ENCODE data around the gene PNPO.
"Not testable (repeated sequence)": the region's sequence is repeated elsewhere in the genome, so short reads cannot be mapped to it uniquely, and the experiment has no call there.

Gene PNPO

DNA sequence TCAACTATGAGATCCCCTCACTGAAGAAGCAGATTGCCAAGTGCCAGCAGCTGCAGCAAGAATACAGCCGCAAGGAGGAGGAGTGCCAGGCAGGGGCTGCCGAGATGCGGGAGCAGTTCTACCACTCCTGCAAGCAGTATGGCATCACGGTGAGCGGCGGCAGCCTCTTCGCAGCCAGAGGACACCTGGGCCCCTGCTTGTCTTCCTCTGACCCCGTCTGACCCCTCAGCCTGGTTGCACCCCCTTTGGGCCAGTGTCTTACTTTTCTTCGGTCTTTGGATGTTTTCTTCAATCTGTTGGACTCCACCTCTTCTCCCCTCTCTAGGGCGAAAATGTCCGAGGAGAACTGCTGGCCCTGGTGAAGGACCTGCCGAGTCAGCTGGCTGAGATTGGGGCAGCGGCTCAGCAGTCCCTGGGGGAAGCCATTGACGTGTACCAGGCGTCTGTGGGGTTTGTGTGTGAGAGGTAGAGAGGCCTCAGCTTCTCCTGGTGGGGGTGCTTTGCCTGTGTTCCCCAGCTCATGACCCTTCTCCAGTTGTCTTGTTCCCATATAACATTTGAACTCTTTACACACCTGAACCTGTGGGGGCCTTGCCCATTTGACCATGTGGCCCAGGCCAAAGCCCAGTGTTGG, 33.9 kb downstream of the PNPO start:
- DNase-seq (ENCODE audit: low read depth) = no peak

DNA sequence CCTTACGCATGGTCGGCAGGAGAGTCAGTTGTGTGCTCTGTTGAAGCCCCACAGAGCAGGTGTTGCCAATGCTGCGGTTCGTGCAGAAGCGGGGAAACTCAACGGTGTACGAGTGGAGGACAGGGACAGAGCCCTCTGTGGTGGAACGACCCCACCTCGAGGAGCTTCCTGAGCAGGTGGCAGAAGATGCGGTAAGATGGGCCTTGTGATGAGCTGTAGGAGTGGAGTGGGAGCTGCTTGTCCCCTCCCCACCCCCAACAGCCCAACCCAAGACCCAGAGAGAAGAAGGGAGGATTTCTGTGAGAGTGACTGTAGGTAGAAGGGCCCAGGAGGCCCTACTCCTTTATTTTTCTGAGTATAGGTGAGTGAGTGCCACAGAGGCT, 34.4 kb downstream of the PNPO start:
- DNase-seq (ENCODE audit: low read depth) = no peak

DNA sequence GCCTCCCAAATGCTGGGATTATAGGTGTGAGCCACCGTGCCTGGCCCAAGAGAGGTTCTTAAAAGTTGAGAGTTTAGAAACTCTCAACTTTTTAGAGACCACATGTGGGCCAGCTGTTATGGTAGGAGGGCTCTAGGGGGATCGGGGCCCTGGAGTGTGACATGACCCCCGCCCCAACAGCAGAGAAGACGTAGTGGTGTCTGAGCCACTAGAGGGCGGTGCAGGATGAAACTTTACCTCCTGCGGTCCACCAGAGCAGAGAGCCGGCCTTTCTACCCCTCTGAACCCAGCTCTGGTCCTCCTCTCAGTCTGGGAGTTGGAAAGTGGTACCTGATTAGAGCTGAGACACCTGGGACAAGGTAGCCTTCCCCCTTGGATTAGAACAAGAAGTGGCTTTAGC, 37.0 kb downstream of the PNPO start:
- DNase-seq (ENCODE audit: low read depth) = no peak

DNA sequence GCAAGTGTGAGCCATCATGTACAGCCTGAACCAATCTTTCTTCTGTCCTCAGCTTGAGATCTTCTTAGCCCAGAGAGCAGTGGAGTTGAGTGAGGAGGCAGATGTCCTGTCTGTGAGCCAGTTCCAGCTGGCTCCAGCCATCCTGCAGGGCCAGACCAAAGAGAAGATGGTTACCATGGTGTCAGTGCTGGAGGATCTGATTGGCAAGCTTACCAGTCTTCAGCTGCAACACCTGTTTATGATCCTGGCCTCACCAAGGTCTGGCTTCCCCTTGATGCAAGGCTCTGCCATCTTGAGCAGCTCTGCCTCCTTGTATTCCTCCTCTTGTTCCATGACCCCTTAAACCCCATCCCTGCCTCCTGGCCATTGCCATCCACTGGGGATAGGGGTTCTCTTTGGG, 39.2 kb downstream of the PNPO start:
- no peak for DNase-seq (ENCODE audit: low read depth)

DNA sequence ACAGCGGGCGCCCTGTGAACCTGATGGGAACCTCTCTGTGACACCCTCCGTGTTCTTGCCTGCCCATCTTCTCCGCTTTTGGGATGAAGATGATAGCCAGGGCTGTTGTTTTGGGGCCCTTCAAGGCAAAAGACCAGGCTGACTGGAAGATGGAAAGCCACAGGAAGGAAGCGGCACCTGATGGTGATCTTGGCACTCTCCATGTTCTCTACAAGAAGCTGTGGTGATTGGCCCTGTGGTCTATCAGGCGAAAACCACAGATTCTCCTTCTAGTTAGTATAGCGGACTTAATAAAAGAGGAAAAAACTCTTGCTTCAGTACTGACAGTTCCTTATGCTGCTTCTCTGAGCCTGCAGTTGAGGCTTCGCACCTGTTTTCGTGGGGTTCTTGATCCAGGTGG, 40.1 kb downstream of the PNPO start:
- no peak for DNase-seq (ENCODE audit: low read depth)

DNA sequence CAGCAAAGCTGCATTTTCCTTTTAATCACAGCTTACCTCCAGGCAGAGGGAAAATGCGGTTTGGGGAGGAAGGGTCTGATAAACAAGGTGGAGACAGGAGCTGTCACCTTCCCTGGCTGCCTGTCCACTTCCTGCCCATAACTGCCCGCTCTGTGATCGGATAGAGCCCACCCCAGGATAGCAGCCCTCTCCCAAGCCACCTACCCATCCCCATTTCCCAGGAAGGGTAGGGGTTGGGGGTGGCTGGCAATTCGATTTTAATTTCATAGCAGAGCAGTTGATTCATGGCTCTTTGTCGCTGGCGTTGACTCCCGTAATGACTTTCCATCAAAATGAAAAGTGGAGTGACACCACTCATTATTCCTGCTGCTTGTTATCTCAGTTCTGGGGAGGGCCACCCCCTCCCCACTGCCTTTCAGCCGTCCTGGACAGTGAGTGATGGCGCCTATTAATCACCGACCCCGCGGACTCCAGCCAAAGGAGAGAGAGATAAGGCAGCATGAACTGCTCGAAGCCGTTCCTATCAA, 40.8 kb downstream of the PNPO start:
- DNase-seq (ENCODE audit: low read depth) = no peak

DNA sequence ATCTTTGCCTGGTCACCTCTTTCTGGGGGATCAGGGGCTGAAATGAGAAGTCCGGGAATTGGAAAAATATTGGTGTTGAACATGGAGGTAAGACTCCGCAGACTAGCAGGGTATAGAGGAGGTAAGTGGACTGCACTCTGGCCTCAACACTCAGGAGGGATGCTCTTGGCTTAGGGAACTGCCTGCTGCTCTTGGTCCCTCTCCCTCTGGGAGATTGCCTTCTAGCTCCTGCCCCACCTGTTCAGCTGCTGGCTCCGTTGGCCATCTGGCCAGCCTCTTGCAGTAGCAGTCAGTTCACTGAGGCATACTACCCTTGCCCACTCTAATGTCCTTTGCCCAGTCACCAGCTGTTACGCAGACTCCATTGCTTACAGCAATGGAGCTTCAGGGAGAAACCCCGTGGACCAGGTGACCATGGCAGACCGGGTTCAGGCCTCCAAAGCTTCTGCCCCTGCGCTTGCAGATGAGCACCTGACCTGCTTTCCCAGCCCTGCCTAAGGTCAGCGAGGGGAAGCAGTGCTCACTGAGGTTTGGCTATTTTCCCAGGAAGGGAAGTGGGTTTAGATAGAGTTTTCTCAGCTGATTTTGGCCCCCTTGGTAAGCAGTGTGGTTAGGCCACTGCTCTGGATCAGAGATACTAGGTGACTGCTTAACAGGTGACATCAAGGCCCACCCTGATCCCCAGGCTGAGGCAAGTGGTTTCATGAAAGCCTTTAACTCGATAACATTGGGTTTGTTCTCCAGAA, 41.4 kb downstream of the PNPO start:
- DNase-seq (ENCODE audit: low read depth) = no peak

DNA sequence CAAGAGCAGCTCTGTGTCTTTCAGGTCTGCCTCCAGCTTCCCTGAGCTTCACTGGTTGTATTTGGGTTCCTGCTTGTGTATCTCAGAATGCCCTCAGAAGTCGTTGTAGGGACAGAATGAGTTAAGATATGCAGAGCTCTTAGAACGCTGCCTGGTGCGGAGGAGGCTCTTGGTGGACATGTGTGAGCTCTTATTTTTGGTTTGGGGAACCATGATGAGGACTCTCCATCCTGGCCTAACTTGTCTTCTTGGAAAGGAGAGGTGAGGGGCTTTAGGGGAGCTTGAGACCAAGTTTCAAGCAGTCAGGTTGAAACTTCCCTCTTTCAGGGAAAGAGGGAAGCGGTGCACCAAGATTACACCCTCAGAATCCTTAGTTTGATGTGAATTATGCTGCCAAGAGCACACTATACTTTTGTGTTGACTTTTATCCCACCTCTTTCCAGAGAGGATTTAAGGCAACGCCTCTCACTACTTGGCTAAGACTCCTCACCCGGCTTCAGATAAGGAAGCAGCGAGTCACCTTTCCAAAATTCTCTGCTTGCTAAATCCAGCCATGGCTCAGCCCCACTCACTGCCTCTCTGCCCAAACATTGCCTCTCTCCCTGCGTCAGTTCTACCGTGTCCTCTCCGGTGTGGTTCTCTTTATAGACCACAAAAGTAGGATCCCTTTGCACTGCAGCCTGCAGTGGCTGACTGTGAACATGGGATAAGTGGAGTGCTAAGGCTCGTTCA, 42.3 kb downstream of the PNPO start:
- DNase-seq (ENCODE audit: low read depth) = no peak

DNA sequence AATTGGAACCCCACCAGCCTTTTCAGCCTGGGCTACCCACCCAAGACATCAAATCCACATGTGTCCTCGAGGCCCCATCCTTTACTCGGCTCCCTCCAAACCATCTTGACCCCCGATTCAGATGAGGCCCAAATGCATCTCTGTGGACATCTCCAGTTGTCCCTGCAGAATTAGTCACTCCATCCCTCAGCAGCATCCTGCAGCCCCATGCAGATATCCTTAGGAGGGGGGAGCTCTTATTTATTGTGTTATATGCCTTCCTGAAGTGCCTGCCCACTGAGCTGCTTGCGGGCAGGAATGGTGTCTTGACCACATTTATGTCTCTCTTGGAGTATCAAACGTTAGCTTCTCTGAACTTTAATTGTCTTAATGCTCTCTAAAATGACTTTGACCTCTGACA, 45.1 kb downstream of the PNPO start:
- DNase-seq (ENCODE audit: low read depth) = no peak

DNA sequence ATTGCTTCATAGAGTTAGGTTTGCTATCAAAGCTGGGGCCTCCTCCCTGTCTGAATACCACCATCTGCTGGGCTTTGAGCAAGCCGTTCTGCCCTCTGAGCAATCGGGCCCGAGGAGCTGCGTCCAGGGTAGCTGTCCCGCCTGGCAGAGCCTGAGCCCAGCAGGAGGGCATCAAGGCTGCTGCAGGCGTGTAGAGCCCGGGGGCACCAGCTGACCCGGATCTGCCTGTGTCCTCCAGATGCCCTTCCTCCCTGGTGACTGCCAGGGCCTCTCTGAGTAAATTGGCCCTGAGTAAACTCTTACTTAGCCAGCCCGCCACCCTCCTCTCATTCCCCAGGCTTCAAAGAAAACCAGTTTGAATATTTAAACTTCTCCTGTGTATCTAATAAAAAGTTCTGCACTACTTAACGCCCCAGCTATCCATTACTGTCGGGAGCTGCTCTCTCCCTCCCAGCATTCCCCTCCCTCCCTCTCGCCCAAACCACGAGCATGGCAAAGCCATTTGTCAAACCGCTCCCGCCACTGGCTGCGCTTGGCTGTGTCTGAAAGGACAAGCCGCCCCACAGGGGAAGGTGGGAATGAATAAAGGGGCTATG, 46.0 kb downstream of the PNPO start:
- DNase-seq (ENCODE audit: low read depth) = no peak

DNA sequence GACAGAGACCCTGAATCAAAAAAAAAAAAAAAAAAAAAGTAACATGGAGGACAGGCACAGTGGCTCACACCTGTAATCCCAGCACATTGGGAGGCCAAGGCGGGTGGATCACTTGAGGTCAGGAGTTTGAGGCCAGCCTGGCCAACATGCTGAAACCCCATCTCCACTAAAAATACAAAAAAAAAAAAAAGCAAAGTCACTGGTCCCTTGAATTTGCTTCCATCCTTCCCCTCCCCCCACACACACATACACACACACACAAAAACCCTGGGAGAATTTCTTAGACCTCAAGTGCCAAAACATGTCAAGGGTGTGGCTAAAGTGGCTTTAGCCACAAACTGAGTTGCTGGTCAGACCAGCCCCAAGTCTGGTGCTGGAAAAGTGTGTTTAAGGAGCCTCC, 47.1 kb downstream of the PNPO start:
- not testable (repeated sequence) for DNase-seq (ENCODE audit: low read depth)

DNA sequence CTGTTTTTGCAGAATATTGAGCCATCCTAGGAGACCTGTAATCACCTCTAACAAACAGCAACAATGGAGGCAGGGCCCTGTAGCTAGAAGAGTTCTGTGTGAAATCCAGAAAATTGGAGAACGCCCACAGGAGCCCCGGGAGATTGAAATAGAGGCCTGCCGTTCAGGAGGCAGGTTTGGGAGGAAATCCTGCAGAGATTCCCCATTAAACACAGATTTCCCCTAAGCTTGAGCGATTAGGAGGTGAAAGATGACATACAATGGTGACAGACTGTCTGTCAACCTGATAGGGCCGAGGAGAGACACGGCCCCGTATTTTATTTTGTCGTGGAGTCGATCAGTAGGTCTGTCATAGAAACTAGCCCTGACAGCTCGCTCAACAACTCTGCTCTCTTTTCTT, 47.8 kb downstream of the PNPO start:
- no peak for DNase-seq (ENCODE audit: low read depth)

DNA sequence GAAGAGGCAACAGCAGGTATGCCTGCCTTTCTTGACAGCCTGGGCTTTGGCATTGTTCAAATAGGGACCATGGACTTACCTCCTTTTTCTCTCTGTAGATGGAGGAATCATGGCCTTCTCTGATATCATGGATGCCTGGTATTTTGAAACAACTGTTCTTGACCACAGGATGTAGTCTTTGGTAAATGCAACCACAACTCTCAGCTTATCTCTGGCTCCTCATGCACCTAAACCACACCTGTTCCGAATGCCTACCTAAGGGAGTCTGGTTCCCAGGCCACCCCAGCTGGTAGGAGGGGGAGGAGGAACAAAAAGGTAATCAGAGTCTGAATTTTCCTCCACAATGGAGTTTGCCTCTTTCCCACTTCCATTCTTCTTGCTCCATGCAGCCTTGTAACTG, 48.3 kb downstream of the PNPO start:
- no peak for DNase-seq (ENCODE audit: low read depth)

DNA sequence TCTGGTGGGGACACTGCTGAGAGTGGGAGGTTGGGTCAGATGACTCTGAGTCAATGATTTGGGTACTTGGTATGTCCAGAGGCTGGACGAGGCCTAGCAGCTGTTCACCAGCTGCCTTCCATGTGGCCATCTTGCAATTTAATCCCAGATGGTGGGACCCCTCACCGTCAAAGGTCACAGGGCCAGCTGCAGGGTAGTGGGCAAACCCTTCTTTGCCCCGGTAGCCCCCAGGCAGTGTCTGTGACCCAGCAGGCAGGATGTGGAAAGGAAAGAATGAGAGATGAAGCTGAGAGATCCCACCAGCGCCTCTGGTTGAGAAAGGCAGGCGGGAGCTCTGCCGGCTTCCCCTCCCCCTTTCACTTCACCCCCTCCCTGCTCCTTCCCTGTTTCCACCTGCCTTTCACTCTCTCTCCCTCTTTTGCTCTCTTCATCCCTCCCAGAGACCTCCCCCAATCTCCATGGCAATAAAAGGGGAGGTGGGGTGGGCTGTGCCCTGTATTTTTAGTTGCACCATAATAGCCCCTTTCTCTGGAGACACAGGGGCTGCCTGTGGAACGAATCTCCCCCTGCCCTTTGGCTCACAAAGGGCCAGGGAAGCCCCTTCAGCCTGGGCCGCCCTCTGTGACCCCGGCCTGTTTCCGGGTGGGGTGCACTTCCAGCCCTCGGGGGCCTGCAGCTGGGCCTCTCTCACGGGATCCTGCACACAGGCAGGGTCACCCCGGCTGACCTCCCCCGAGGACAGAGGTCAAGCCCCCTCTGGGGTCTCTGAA, 49.8 kb downstream of the PNPO start:
- no peak for DNase-seq (ENCODE audit: low read depth)

DNA sequence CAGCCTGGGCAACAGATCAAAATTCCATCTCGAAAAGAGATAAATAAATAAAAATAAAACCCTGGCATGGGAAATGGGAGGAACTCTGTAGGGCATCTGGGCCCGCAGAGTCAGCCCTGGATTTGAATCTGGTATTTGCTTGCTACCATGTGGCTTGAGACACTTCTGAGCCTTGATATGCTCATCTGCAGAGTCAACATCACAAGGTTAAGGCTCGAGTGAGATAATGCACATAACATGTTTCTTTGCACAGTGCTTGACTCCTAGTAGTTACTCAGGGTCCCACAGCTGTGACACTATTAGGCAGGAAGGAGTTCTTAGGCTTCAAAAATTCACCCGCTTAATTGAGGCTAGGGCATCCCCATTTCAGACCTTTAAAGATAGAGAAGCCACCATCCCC, 50.8 kb downstream of the PNPO start:
- no peak for DNase-seq (ENCODE audit: low read depth)

DNA sequence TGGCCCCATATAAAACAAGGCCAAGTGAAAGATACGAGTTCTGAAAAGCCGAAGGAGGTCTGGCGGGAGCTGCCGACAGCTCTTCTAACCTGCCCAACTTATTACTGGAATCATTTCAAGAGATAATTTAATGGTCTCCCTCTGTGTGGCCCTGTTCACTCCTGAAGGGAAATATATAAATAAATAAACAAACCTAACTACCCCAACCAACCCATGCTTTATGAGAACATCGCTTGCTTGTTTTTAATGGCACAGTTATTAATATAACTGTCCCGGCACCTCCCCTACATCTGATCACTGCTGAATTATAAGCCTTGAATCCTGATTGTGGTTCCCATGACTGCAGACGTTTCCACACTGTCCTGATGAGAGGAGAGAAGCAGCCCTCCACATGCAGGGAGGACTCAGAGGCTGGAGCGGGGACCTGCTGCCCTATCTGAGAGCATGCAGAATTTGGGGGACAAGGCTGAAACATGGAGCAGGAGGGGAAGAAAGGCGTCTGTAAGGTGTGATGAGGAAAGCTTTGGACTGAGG, 51.7 kb downstream of the PNPO start:
- DNase-seq (ENCODE audit: low read depth) = no peak

DNA sequence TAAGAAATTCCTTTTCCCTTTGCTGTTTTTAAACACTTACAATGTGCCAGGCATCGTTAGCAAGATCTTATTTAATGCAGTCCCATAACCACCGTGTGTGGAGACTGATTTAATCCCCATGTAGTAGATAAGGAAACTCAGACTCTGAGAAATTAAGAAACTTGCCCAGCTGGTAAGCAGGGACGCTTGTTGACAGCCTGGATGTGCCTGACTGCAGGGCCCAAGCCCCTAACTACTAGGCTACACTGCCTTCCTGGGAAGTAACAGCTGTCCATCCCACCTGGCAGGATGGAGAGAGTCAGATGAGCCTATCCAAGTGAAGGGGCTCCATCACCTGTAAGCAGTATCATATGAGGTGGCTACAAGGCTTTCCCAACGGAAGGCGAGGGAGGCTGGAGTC, 52.6 kb downstream of the PNPO start:
- no peak for DNase-seq (ENCODE audit: low read depth)

DNA sequence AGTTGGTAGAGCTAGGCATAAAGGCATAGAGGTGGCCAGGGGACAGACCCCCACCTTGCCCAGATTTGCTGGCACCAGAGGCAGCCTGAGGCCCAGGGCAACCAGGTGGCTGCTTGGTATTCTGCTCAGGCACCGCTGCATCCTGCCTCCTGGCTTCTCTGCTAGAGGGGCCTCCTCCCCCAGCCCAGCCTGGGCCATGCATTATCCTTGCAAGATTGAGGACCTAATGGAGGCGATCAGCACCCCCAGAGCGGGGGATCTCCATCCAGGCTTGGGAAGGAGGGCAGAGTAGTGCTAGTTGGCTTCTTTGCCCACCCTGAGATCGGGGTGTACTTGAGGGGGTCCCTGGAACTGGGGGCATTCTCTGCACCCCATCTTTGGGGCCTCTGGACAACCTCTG, 53.4 kb downstream of the PNPO start:
- DNase-seq (ENCODE audit: low read depth) = no peak

DNA sequence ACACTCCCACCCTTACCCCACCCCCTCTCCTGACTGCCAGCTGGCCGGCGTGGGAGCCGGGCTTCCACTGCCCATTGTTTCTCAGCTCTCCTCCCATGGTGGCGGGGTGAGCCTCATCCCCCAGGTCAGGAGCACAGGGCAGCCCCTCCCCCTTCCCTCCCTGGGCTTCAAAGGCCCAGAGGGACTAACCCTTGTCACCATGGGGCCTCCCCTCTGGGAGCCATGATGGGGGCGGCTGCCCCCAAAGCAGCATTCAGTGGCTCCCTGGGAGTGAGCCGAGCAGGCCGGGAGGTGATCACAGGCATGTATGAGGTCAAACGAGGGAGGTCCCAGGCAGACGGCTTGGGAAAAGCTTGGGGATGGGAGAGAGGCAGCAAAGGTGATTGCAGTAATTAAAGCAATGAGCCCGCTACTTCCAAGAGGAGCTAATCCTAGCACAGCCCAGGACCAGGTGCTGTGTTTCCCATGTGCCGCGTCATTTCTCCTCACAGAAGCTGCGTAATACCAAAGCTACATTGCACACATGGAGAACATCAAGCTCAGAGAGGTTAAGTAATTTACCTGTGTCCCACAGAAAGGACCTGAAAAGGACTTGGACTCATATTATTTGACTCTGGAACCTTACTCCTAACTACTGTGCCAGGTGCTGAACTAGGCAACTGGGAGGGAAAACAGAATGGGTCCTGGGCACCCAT, 54.0 kb downstream of the PNPO start:
- DNase-seq (ENCODE audit: low read depth) = no peak

DNA sequence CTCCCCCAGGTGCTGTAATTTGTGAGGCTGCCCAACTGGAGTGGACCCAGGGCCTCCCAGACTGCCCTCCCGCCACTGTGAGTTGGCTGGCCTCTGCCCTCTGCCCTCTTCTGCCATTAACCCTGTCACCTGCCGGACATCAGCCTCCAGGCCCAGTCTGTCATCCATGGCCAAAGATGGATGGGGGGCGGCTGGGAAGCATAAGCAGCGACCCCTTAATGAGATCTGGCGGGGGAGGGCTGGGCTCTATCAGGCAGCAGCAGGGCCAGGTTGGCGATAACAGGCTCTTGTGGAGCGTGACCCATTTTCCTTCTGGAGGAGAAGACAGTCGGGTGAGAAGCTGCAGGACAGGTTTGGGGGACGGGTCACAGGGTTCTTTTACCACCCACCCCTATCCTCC, 54.8 kb downstream of the PNPO start:
- DNase-seq (ENCODE audit: low read depth) = no peak

DNA sequence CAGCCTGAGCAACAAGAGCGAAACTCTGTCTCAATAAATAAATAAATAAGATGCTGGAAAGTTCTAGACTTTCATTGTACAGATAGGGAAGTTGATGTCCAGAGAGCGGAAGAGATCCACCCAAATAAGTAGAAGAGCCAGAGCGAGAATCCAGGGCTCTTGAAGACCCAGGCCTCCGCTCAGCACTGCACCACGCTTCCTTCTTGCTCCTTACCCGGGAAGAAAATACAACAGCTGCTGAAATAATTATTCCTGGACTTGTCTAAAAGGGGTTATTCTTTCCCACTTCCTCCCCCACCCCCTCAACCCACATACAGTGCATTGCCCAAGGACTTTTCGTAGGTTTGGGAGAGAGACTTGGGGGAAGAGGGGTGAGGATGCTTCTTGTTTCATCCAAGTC, 56.2 kb downstream of the PNPO start:
- no peak for DNase-seq (ENCODE audit: low read depth)
